Measurements from ENCODE around the gene ANO7. TPM values are rescaled to one million over a fixed set of nuclear protein-coding genes. Genes with fewer than 3 reads are reported as not detected.

ANO7 gene
- total and polyA plus RNA-seq, 2 donors (not counting 1 experiment from before 2014, with no cell fraction given), result 0.64 to 1.8 TPM

DNA sequence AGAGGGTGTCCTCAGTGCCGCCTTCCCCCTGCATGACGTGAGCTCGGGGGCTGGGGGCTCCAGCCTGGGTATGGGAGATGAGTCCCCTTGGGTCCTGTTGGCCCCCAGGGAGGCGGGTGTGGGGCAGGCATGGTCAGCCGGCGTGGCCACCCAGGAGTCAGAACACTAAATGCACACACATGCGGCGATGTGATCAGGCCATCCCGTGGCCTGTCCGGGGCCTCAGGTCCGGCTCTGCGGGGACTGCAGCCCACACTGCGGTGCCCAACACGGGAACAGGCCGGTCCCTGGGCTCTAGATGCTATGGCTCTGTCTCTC lies 13.8 kb downstream of the ANO7 start:
- CTCF ChIA-PET, result no interaction called here
- ATAC-seq (ENCODE audit: low read depth) (no peak), DNase-seq (no peak)
- Histone ChIP-seq H3K4me2 (replicated peaks; ENCODE audit: low read depth, low read length, poor library complexity, severe bottlenecking) (no peak overlapping the region), H3K27me3 (replicated peaks in 1 of 4; ENCODE audit: control extremely low read depth in 1 of 4, control insufficient read depth in 3 of 4, insufficient read depth in 4 of 4, low read length in 3 of 4) (no peaks in the 10 kb centered on the region), H3K9me3 (ENCODE audit: control extremely low read depth in 1 of 3, control insufficient read depth in 2 of 3, insufficient read depth in 1 of 3, low read length in 2 of 3) (no peaks in the 10 kb centered on the region), H3K9ac (ENCODE audit: low read length) (no peak overlapping the region), H3K4me3 (ENCODE audit: control extremely low read depth in 1 of 5, extremely low read depth in 1 of 5, insufficient read depth in 1 of 5, low read depth in 2 of 5, low read length in 4 of 5) (no peak overlapping the region), H3K4me1 (ENCODE audit: control insufficient read depth in 2 of 2, insufficient read depth in 2 of 2, low read length in 2 of 2) (no peaks in the 10 kb centered on the region), H3K79me2 (ENCODE audit: control insufficient read depth, insufficient read depth, low read length) (no peaks in the 10 kb centered on the region), H4K20me1 (ENCODE audit: control insufficient read depth, insufficient read depth, low read length, poor library complexity, severe bottlenecking) (no peaks in the 10 kb centered on the region), H3K36me3 (replicated peaks in 1 of 2; ENCODE audit: control extremely low read depth in 1 of 2, control insufficient read depth in 1 of 2, extremely low read depth in 1 of 2, insufficient read depth in 2 of 2, low read length in 1 of 2) (no peaks in the 10 kb centered on the region), H2AFZ (ENCODE audit: insufficient read depth, low read depth, low read length, poor library complexity, severe bottlenecking) (no peak overlapping the region), H3K27ac (ENCODE audit: low read length in 2 of 2) (no peak overlapping the region)
- H3K27me3 Mint-ChIP-seq, result no peaks in the 10 kb centered on the region
- no peak overlapping the region for H3K4me3 Mint-ChIP-seq
- no peaks in the 10 kb centered on the region for H3K9me3 Mint-ChIP-seq (ENCODE audit: insufficient read depth)
- POLR2A ChIA-PET, result interaction anchor here (0.6 kb wide), 1 partner anchor 19 kb away, joined by 3 read pairs; no protein-coding TSS in a partner anchor
- TF ChIP-seq, protein P1, sequence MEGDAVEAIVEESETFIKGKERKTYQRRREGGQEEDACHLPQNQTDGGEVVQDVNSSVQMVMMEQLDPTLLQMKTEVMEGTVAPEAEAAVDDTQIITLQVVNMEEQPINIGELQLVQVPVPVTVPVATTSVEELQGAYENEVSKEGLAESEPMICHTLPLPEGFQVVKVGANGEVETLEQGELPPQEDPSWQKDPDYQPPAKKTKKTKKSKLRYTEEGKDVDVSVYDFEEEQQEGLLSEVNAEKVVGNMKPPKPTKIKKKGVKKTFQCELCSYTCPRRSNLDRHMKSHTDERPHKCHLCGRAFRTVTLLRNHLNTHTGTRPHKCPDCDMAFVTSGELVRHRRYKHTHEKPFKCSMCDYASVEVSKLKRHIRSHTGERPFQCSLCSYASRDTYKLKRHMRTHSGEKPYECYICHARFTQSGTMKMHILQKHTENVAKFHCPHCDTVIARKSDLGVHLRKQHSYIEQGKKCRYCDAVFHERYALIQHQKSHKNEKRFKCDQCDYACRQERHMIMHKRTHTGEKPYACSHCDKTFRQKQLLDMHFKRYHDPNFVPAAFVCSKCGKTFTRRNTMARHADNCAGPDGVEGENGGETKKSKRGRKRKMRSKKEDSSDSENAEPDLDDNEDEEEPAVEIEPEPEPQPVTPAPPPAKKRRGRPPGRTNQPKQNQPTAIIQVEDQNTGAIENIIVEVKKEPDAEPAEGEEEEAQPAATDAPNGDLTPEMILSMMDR (IDR thresholded peaks at IDR 0.05), result no peak
- TF ChIP-seq EZH2 (IDR thresholded peaks at IDR 0.05; ENCODE audit: borderline replicate concordance, insufficient read depth, low read depth, low read length, poor library complexity, severe bottlenecking), result no peak
- no peak overlapping the region for H3K27ac Mint-ChIP-seq
- 90% methylated on average over 15 of the region's 15 CpGs for WGBS (ENCODE audit: insufficient coverage)
- intact Hi-C loops (cut with micrococcal nuclease), result no loop called here
- no peaks in the 10 kb centered on the region for H3K4me1 Mint-ChIP-seq

DNA sequence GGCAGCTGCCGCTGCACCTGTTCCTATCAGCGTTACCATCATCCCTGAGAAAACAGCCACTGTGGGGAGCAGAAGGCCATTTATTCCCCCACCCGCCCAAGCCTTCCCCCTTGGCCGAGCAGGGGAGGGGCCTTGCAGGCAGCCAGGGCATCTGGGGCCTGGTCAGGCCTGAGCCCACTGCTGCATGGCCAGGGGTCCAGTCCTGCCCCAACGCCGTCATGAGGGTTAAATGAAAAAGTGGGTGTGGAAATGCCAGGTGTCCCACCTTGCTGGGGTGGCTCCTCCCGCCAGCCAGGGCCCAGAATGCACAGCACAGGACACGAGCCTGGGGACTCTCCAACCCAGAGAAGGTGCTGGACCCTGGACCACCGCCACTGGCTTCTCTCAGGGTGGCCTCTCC lies 14.2 kb downstream of the ANO7 start:
- Histone ChIP-seq H3K9ac (ENCODE audit: low read length) (no peak overlapping the region), H2AFZ (ENCODE audit: insufficient read depth, low read depth, low read length, poor library complexity, severe bottlenecking) (no peak overlapping the region), H3K9me3 (ENCODE audit: control extremely low read depth in 1 of 3, control insufficient read depth in 2 of 3, insufficient read depth in 1 of 3, low read length in 2 of 3) (no peaks in the 10 kb centered on the region), H3K4me3 (ENCODE audit: control extremely low read depth in 1 of 5, extremely low read depth in 1 of 5, insufficient read depth in 1 of 5, low read depth in 2 of 5, low read length in 4 of 5) (no peak overlapping the region), H3K36me3 (replicated peaks in 1 of 2; ENCODE audit: control extremely low read depth in 1 of 2, control insufficient read depth in 1 of 2, extremely low read depth in 1 of 2, insufficient read depth in 2 of 2, low read length in 1 of 2) (no peaks in the 10 kb centered on the region), H4K20me1 (ENCODE audit: control insufficient read depth, insufficient read depth, low read length, poor library complexity, severe bottlenecking) (no peaks in the 10 kb centered on the region), H3K4me1 (ENCODE audit: control insufficient read depth in 2 of 2, insufficient read depth in 2 of 2, low read length in 2 of 2) (no peaks in the 10 kb centered on the region), H3K79me2 (ENCODE audit: control insufficient read depth, insufficient read depth, low read length) (no peaks in the 10 kb centered on the region), H3K4me2 (replicated peaks; ENCODE audit: low read depth, low read length, poor library complexity, severe bottlenecking) (no peak overlapping the region), H3K27me3 (replicated peaks in 1 of 4; ENCODE audit: control extremely low read depth in 1 of 4, control insufficient read depth in 3 of 4, insufficient read depth in 4 of 4, low read length in 3 of 4) (no peaks in the 10 kb centered on the region), H3K27ac (ENCODE audit: low read length in 2 of 2) (no peak overlapping the region)
- H3K27me3 Mint-ChIP-seq, result no peaks in the 10 kb centered on the region
- no peak for DNase-seq
- no peak overlapping the region for H3K4me3 Mint-ChIP-seq
- no peak overlapping the region for H3K27ac Mint-ChIP-seq
- POLR2A ChIA-PET, result no interaction called here
- H3K4me1 Mint-ChIP-seq, result no peaks in the 10 kb centered on the region
- TF ChIP-seq, protein P1 (IDR thresholded peaks at IDR 0.05), result no peak
- no peak for TF ChIP-seq EZH2 (IDR thresholded peaks at IDR 0.05; ENCODE audit: borderline replicate concordance, insufficient read depth, low read depth, low read length, poor library complexity, severe bottlenecking)
- intact Hi-C loops (cut with micrococcal nuclease), result no loop called here
- ATAC-seq (ENCODE audit: low read depth), result no peak
- WGBS (ENCODE audit: insufficient coverage), result 88% methylated on average over 8 of the region's 9 CpGs
- CTCF ChIA-PET, result no interaction called here
- no peaks in the 10 kb centered on the region for H3K9me3 Mint-ChIP-seq (ENCODE audit: insufficient read depth)

Measured in B cell (primary cell).